Measurements from ENCODE around the gene ATIC. TPM values are rescaled to one million over a fixed set of nuclear protein-coding genes. Genes with fewer than 3 reads are reported as not detected.
A peak's percentile ranks its signal among the peaks of the same experiment; 100 is the strongest.

ATIC gene
- total and polyA plus RNA-seq, 9 donors: 22.1 to 69.2 (median 51.7) TPM

DNA sequence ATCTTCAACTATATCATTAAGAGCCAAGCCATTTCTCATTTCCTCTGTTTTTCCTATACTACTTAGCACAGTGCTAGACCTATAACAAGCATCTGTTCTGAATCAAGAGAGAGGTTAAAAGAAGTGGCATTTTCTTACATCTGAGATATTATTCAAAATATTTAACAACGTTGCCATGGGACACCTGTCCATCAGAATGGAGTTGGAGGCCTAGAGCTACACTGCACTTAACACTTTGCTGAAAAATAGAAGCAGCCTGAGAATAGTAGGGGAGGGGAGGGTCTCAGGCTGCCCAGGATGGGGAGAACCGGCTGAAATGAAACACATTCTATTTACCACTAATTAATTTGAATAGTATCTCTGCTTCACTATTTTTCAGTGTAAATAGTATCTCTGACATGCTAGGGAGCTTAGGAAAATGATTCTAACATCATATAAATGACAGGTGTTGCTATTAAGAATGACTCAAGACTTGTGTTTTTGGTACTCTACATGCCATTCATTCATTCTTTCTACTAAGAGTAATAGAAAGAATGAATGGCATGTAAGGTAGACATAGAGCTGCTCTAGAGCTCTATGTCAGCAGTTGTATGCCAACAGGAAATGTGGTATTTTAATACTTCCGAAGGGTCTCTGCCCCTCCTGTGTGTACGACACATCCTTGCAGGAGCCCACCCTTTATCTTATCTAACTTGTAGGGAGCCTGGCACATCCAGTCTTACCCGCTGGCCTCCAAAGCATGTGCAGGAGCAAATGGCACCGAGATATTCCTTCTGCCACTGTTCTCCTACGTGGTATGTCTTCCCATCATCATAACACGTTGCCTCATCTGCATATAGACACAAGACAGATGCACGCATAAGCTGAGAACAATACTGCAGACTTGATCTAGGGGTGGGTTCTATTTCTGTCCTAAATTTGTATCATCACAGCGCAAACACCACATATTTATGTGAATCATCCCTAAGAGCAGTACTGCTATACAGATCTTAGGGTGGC, 52.6 kb downstream of the ATIC start:
- peaks cover 39% of the 10 kb centered on the region for H3K36me3 ChIP-seq (ENCODE audit: control insufficient read depth, insufficient read depth, low read length)
- DNase-seq: peak; percentile 36
- H3K9me3 ChIP-seq (replicated peaks; ENCODE audit: control insufficient read depth, low read depth, low read length): no peaks in the 10 kb centered on the region
- WGBS (ENCODE audit: insufficient coverage): 87% methylated on average over 3 of the region's 10 CpGs
- no peak overlapping the region for H3K4me3 ChIP-seq (ENCODE audit: low read length)
- H3K27me3 ChIP-seq (ENCODE audit: control insufficient read depth, insufficient read depth, low read length): no peaks in the 10 kb centered on the region
- H3K27ac ChIP-seq (ENCODE audit: low read length): no peak overlapping the region
- no peaks in the 10 kb centered on the region for H3K4me1 ChIP-seq (ENCODE audit: control insufficient read depth, insufficient read depth, low read length)

DNA sequence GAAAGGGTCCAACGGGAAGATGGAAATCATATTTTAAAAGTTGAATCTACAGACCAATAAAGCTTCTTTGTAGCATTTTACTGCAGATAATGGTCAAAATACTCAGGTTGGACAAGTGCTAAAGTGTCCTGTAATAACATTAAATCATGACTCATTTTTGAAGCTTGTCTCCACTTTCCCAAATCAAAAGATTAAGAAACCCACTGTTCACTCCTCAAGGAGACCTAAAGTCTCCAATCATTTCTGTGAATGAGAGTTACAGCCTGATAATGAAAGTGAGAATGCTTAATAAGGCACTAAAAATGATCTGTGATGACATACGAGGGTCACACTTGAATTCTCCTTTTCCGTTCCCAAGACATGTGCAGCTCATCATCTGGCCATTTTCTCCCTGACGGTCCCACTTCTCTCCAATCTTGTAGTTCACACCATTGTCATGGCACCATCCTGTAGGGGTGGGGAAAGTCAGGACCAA, 53.4 kb downstream of the ATIC start:
- no peaks in the 10 kb centered on the region for H3K4me1 ChIP-seq (ENCODE audit: control insufficient read depth, insufficient read depth, low read length)
- peaks cover 45% of the 10 kb centered on the region for H3K36me3 ChIP-seq (ENCODE audit: control insufficient read depth, insufficient read depth, low read length)
- no peak overlapping the region for H3K27ac ChIP-seq (ENCODE audit: low read length)
- H3K9me3 ChIP-seq (replicated peaks; ENCODE audit: control insufficient read depth, low read depth, low read length): no peaks in the 10 kb centered on the region
- no peak overlapping the region for H3K4me3 ChIP-seq (ENCODE audit: low read length)
- WGBS (ENCODE audit: insufficient coverage): no CpG with 5 or more reads among the region's 4 CpGs
- no peak for DNase-seq
- no peaks in the 10 kb centered on the region for H3K27me3 ChIP-seq (ENCODE audit: control insufficient read depth, insufficient read depth, low read length)

DNA sequence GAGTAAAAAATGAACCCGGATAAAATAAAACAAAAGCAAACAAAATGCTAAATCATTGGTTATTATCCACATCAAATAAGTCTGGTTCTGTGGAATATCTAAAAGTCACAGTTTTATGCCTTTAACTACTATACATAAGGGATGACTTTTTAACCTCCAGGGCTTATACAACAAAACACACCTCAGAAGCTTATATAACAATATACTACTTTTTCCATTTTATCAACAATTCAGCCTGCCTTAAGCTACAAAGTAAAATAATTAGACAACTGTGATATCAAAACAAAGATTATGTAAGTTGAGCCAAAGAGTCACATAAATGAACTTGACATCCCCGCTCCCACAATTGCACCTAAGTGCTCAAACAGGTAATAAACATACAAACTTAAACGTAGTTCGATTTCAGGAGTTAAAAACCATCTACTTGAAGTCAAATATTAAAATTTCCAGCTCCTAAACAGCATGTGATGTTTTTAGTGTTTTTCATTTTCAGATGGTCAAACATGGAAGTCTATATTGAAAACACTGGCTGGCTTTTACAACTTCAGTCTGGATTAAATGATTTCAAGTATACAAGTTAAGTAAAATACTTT, 54.7 kb downstream of the ATIC start:
- H3K4me1 ChIP-seq (ENCODE audit: control insufficient read depth, insufficient read depth, low read length): no peaks in the 10 kb centered on the region
- no peak overlapping the region for H3K27ac ChIP-seq (ENCODE audit: low read length)
- no peaks in the 10 kb centered on the region for H3K27me3 ChIP-seq (ENCODE audit: control insufficient read depth, insufficient read depth, low read length)
- no CpG with 5 or more reads among the region's 4 CpGs for WGBS (ENCODE audit: insufficient coverage)
- no peak overlapping the region for H3K4me3 ChIP-seq (ENCODE audit: low read length)
- no peaks in the 10 kb centered on the region for H3K9me3 ChIP-seq (replicated peaks; ENCODE audit: control insufficient read depth, low read depth, low read length)
- DNase-seq: no peak
- peaks cover 49% of the 10 kb centered on the region for H3K36me3 ChIP-seq (ENCODE audit: control insufficient read depth, insufficient read depth, low read length)

DNA sequence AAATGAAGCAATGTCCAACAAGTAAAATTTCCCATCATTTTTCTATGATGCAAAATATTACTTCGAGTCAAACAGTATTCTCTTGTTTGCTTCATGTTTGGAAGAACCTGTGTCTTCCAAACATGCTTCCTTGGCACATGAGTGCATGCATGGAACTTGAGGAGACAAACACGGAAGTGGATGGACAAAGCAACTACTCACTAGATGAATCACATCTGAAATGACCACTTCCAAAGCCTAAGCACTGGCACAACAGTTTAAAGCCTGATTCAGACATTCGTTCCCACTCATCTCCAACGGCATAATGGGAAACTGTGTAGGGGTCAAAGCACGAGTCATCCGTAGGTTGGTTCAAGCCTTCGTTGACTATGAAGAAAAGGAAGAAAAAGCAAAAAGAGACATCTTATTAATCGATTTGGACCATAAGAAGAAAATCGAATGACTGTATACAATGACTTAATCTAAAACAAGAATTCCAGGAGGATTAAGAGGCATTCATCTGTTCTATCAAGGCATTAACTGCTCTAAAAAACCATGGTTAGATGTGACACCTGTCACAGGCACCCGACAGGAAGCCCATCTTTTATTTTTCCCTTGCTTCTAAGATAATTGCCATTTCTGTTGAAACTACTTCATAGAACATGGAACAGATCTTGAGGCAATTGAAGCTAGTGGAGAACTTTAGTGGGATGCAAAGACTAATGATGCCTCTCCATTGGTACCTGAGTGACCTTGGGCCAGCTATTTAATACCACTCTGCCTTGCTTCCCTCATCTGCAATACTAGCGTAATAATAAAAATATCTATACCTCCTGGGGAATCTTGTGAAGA, 56.0 kb downstream of the ATIC start:
- WGBS (ENCODE audit: insufficient coverage): no CpG with 5 or more reads among the region's 11 CpGs
- peaks cover 47% of the 10 kb centered on the region for H3K36me3 ChIP-seq (ENCODE audit: control insufficient read depth, insufficient read depth, low read length)
- H3K27me3 ChIP-seq (ENCODE audit: control insufficient read depth, insufficient read depth, low read length): no peaks in the 10 kb centered on the region
- H3K27ac ChIP-seq (ENCODE audit: low read length): no peak overlapping the region
- H3K4me3 ChIP-seq (ENCODE audit: low read length): no peak overlapping the region
- no peak for DNase-seq
- H3K4me1 ChIP-seq (ENCODE audit: control insufficient read depth, insufficient read depth, low read length): no peaks in the 10 kb centered on the region
- H3K9me3 ChIP-seq (replicated peaks; ENCODE audit: control insufficient read depth, low read depth, low read length): no peaks in the 10 kb centered on the region

DNA sequence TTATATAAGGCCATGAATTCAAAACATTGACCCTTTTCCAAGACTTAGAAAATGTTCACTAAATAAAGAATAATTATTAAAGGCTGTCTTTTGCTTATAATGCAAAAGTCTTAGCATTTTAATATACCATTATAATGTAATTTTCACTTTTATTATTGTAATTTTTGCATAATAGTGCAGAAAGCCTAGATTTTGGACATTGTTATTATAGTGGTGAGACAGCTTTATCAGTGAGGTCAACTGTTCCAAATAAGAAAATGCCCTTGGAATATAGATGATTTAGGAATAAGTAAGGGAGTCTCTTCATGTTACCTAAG, 56.6 kb downstream of the ATIC start:
- no peaks in the 10 kb centered on the region for H3K27me3 ChIP-seq (ENCODE audit: control insufficient read depth, insufficient read depth, low read length)

DNA sequence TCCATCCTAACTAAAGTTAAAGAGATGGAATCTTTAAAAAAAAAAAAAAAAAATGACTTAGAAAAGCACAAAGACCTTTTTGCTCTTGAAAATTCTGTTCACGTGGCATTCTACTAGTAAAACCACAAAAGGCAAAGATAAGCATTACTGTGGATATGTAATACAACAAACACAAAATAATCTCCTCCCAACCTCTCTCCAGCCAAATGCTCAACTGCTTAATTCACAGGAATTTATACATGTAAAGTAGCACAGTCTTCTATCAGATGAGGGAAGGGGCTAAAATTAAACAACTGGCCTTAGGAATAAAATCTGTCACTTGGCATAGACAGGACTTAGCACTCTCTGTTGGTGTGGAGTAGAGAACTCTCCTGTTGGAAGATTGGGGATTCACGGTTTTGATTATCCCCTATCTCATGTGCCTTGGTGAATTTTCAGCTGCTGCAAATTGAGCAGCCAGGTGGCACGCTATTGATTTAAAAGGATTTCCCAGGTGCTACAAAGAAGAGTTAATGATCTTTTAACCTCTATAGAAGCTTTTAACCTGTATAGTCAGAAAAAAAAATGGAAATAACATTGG, 57.4 kb downstream of the ATIC start:
- DNase-seq: no peak
- no peaks in the 10 kb centered on the region for H3K9me3 ChIP-seq (replicated peaks; ENCODE audit: control insufficient read depth, low read depth, low read length)
- WGBS (ENCODE audit: insufficient coverage): no CpG with 5 or more reads among the region's 3 CpGs
- no peak overlapping the region for H3K4me3 ChIP-seq (ENCODE audit: low read length)
- no peaks in the 10 kb centered on the region for H3K27me3 ChIP-seq (ENCODE audit: control insufficient read depth, insufficient read depth, low read length)
- no peak overlapping the region for H3K27ac ChIP-seq (ENCODE audit: low read length)
- H3K4me1 ChIP-seq (ENCODE audit: control insufficient read depth, insufficient read depth, low read length): no peaks in the 10 kb centered on the region
- H3K36me3 ChIP-seq (ENCODE audit: control insufficient read depth, insufficient read depth, low read length): peaks cover 43% of the 10 kb centered on the region

More for the DNA sequence above, 56.6 kb downstream of the ATIC start:
- no peaks in the 10 kb centered on the region for H3K9me3 ChIP-seq (replicated peaks; ENCODE audit: control insufficient read depth, low read depth, low read length)
- no peak overlapping the region for H3K27ac ChIP-seq (ENCODE audit: low read length)
- no peaks in the 10 kb centered on the region for H3K4me1 ChIP-seq (ENCODE audit: control insufficient read depth, insufficient read depth, low read length)
- H3K4me3 ChIP-seq (ENCODE audit: low read length): no peak overlapping the region
- DNase-seq: no peak
- peaks cover 44% of the 10 kb centered on the region for H3K36me3 ChIP-seq (ENCODE audit: control insufficient read depth, insufficient read depth, low read length)

DNA sequence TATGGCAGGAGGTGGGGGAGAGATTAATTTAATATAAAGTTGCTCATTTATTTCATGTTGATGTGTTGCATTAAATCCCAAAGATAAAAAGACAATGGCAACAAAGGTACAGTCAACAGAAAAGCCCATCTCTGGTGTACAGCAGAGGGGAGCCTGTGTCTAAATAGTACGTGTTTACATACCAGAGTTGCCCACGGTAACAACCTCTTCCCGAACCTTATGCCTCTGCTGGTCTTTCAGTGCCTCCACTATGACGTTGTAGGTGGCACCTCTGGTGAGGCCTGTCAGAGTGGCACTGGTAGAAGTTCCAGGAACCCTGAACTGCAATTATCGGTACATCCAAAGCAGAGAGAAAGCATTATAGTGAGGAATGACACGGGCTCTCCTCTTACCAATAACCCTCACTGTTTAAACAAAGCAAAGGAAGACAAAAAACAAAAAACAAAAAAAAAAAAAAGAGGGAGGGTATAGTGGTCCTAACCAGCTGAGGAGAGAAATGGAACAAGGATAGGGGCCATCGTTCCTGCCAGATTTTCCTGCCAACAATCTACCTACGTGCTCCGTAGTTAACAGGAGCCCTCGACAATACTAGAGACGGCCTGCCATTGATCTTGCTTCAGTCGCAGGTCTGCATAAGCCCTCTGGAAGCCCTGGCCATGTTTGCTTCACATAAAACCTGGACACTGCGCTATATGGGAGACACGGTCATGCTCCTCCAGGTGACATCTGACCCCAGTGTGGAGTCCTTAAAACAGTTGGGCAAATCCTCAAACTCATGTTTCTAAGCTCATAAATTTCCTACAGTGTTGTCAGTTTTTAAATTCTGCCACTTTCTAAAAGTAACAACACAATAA, 58.5 kb downstream of the ATIC start:
- Histone ChIP-seq H3K4me3 (ENCODE audit: low read length) (no peak overlapping the region), H3K36me3 (ENCODE audit: control insufficient read depth, insufficient read depth, low read length) (peaks cover 45% of the 10 kb centered on the region), H3K9me3 (replicated peaks; ENCODE audit: control insufficient read depth, low read depth, low read length) (no peaks in the 10 kb centered on the region), H3K27me3 (ENCODE audit: control insufficient read depth, insufficient read depth, low read length) (no peaks in the 10 kb centered on the region), H3K27ac (ENCODE audit: low read length) (no peak overlapping the region), H3K4me1 (ENCODE audit: control insufficient read depth, insufficient read depth, low read length) (no peaks in the 10 kb centered on the region)
- 88% methylated on average over 10 of the region's 14 CpGs for WGBS (ENCODE audit: insufficient coverage)
- DNase-seq: no peak

DNA sequence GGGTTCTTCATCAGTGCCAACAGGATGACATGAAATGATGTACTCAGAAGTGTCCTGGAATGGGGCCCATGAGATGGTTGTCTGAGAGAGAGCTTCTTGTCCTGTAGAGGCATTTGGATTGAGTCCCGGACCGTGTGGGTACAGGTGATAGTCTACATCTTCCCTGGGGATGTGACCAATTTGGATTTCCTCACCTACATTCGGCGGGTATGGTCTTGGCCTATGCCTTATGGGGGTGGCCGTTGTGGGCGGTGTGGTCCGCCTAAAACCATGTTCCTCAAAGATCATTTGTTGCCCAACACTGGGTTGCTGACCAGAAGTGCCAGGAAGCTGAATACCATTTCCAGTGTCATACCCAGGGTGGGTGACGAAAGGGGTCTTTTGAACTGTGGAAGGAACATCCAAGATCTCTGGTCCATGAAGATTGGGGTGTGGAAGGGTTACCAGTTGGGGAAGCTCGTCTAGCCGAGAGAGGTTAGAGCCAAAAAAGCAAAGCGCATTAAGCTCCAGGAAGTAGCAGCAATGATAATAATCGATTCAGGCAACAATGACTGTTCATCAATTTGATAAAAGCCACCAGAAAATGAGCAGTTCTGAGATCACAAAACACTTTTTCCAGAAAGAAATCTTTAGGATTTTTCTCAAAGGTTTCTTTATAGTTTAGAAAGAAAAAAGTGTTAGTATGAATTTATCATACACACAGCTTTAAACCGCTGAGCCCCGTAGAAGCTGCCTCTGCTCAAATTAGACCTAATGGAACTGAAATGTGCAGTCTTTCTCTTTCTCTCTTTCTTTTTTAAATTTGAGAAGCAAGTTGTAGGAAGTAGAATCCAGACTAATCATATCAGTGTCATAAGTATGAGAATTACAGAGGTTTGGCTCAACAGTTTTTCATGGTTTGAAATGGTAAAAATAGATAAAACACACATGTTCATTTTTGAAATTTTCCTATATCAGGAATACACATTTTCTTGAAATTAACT, 60.3 kb downstream of the ATIC start:
- H3K27ac ChIP-seq (ENCODE audit: low read length): no peak overlapping the region
- H3K27me3 ChIP-seq (ENCODE audit: control insufficient read depth, insufficient read depth, low read length): no peaks in the 10 kb centered on the region
- peak; percentile 32 for DNase-seq
- H3K36me3 ChIP-seq (ENCODE audit: control insufficient read depth, insufficient read depth, low read length): peaks cover 53% of the 10 kb centered on the region
- no peak overlapping the region for H3K4me3 ChIP-seq (ENCODE audit: low read length)
- no peaks in the 10 kb centered on the region for H3K9me3 ChIP-seq (replicated peaks; ENCODE audit: control insufficient read depth, low read depth, low read length)
- WGBS (ENCODE audit: insufficient coverage): 83% methylated on average over 11 of the region's 14 CpGs
- no peaks in the 10 kb centered on the region for H3K4me1 ChIP-seq (ENCODE audit: control insufficient read depth, insufficient read depth, low read length)

Measured in muscle of leg (tissue), 11 donors.